Measurements from ENCODE around the gene CPVL. TPM values are rescaled to one million over a fixed set of nuclear protein-coding genes. Genes with fewer than 3 reads are reported as not detected.

The CPVL gene
- total and polyA plus RNA-seq, 2 of the 4 experiments (the other 2 are of a cell fraction): not detected

- no peak overlapping the region for H2AFZ ChIP-seq (replicated peaks; ENCODE audit: low read length, poor library complexity)
- no peak overlapping the region for H3K14ac ChIP-seq (replicated peaks; ENCODE audit: low read depth, low read length)
- H3K36me3 ChIP-seq (ENCODE audit: control insufficient read depth, insufficient read depth, low read length): no peaks in the 10 kb centered on the region
- no peak overlapping the region for H4K91ac ChIP-seq (ENCODE audit: insufficient read depth, low read depth, low read length)
- DNase-seq: no peak
- H3K18ac ChIP-seq (ENCODE audit: low read depth, low read length): no peak overlapping the region
- H3K23ac ChIP-seq (ENCODE audit: low read depth, low read length): no peak overlapping the region
- no peaks in the 10 kb centered on the region for H3K79me1 ChIP-seq (ENCODE audit: low read depth in 1 of 2, low read length in 2 of 2)
- no peaks in the 10 kb centered on the region for H3K9me3 ChIP-seq (ENCODE audit: control insufficient read depth, insufficient read depth, low read length)
- CTCF ChIA-PET: no interaction called here
- H3K27me3 ChIP-seq (ENCODE audit: control insufficient read depth, insufficient read depth, low read length): no peaks in the 10 kb centered on the region
- TF ChIP-seq RAD21 (IDR thresholded peaks at IDR 0.05; ENCODE audit: low read length): no peak
- TF ChIP-seq CEBPB (IDR thresholded peaks at IDR 0.05; ENCODE audit: low read depth, low read length): no peak
- no peak for TF ChIP-seq FOS (IDR thresholded peaks at IDR 0.05; ENCODE audit: low read depth, low read length)
- TF ChIP-seq MXI1 (IDR thresholded peaks at IDR 0.05; ENCODE audit: borderline replicate concordance, low read depth, low read length): no peak
- no peak for TF ChIP-seq SMC3 (IDR thresholded peaks at IDR 0.05; ENCODE audit: low read depth, low read length)
- TF ChIP-seq MAFK (IDR thresholded peaks at IDR 0.05; ENCODE audit: low read depth, low read length): no peak
- no peak for TF ChIP-seq MAZ (IDR thresholded peaks at IDR 0.05; ENCODE audit: borderline replicate concordance, low read depth, low read length)
- no peak overlapping the region for H4K5ac ChIP-seq (ENCODE audit: low read depth, low read length)
- no peak overlapping the region for H3K9ac ChIP-seq (ENCODE audit: low read depth, low read length)
- H2BK120ac ChIP-seq (ENCODE audit: low read depth, low read length): no peak overlapping the region
- no peak overlapping the region for H2BK5ac ChIP-seq (ENCODE audit: low read depth, low read length, poor library complexity, severe bottlenecking)
- POLR2A ChIA-PET (ENCODE audit: unreplicated experiment): no interaction called here
- no peak overlapping the region for H2AK9ac ChIP-seq (replicated peaks; ENCODE audit: low read depth, low read length, poor library complexity)
- intact Hi-C loops (cut with micrococcal nuclease) (no loop called here), dilution Hi-C loops (cut with HindIII; ENCODE audit: low sequenced_read_pairs, unreplicated experiment) (no loop called here), in situ Hi-C loops (cut with MboI; ENCODE audit: low sequenced_read_pairs) (no loop called here)
- WGBS, 2 experiments (ENCODE audit: extremely low coverage in 2 of 2, insufficient read length in 1 of 2): 62% methylated on average over 3 of the region's 5 CpGs; no CpG with 5 or more reads in 1 of the 2 experiments
- H4K20me1 ChIP-seq (ENCODE audit: insufficient read depth, low read length): no peaks in the 10 kb centered on the region
- H3K4me1 ChIP-seq (ENCODE audit: control insufficient read depth, insufficient read depth, low read length): no peaks in the 10 kb centered on the region
- no TSS peak for BruUV-seq (replicated peaks)
- no peak overlapping the region for H3K27ac ChIP-seq (ENCODE audit: insufficient read depth, low read length)
- H2BK15ac ChIP-seq (ENCODE audit: low read depth, low read length): no peak overlapping the region
- no peak overlapping the region for H4K8ac ChIP-seq (ENCODE audit: low read depth in 2 of 2, low read length in 2 of 2)
- H3K4me3 ChIP-seq (ENCODE audit: insufficient read depth, low read depth, low read length): no peak overlapping the region
- no peak for ATAC-seq (ENCODE audit: low read depth)
- H3K4ac ChIP-seq (ENCODE audit: low read depth, low read length): no peak overlapping the region
- H3K56ac ChIP-seq (ENCODE audit: extremely low read depth, insufficient read depth, low read length): no peak overlapping the region
- H3K4me2 ChIP-seq (ENCODE audit: low read depth, low read length): no peak overlapping the region
- H3K9me1 ChIP-seq (ENCODE audit: insufficient read depth, low read length): no peaks in the 10 kb centered on the region
- no peak overlapping the region for H2BK20ac ChIP-seq (ENCODE audit: low read depth, low read length)
- H2AK5ac ChIP-seq (ENCODE audit: low read depth, low read length): no peak overlapping the region
These were observed 126.4 kb downstream of the CPVL start for GRCh38 chr7:29019896-29020295.

Measured in IMR-90 (cell line).